Duodenal mucosa (tissue), 2 donors: Measurements from ENCODE around the gene ATG7.
"Not testable (repeated sequence)": the region's sequence is repeated elsewhere in the genome, so short reads cannot be mapped to it uniquely, and the experiment has no call there.

ENCODE experiments used
- H3K27ac ChIP-seq: one replicate; pipeline ENCODE4 v1.7.0; 2013; ENCODE audit warnings: low read depth, low read length
- H3K27me3 ChIP-seq, 2 donors: one replicate each; pipeline ENCODE4 v1.7.0; 2013; ENCODE audit warnings: low read length in 2 of 2, control low read depth in 1 of 2; ENCODE audit not compliant: insufficient read depth in 2 of 2, control insufficient read depth in 1 of 2
- H3K36me3 ChIP-seq, 2 donors: one replicate each; pipeline ENCODE4 v1.7.0; 2013; ENCODE audit warnings: low read length in 2 of 2, control low read depth in 1 of 2; ENCODE audit not compliant: insufficient read depth in 2 of 2, control insufficient read depth in 1 of 2
- H3K4me1 ChIP-seq, 2 donors: one replicate each; pipeline ENCODE4 v1.7.0; 2013; ENCODE audit warnings: low read length in 2 of 2, control low read depth in 1 of 2; ENCODE audit not compliant: insufficient read depth in 2 of 2, control insufficient read depth in 1 of 2
- H3K4me3 ChIP-seq, 2 donors: one replicate each; pipeline ENCODE4 v1.7.0; 2013; ENCODE audit warnings: low read length in 2 of 2, low read depth in 1 of 2
- H3K9ac ChIP-seq, 2 donors: one replicate each; pipeline ENCODE4 v1.7.0; 2013; ENCODE audit warnings: low read length in 2 of 2, low read depth in 1 of 2
- H3K9me3 ChIP-seq, 2 donors: one replicate each; pipeline ENCODE4 v1.7.0; 2013; ENCODE audit warnings: low read length in 2 of 2, control low read depth in 1 of 2; ENCODE audit not compliant: control insufficient read depth in 1 of 2

ATG7 gene

GRCh38 chr3:11435440-11436165 is 163.4 kb downstream of the ATG7 start:
- no peaks in the 10 kb centered on the region for H3K9me3 ChIP-seq
- no peaks in the 10 kb centered on the region for H3K36me3 ChIP-seq
- H3K9ac ChIP-seq = no peak overlapping the region
- H3K4me1 ChIP-seq = peaks cover 9 to 10% of the 10 kb centered on the region in 2 donors
- no peaks in the 10 kb centered on the region for H3K27me3 ChIP-seq
- no peak overlapping the region for H3K27ac ChIP-seq
- no peak overlapping the region for H3K4me3 ChIP-seq

DNA sequence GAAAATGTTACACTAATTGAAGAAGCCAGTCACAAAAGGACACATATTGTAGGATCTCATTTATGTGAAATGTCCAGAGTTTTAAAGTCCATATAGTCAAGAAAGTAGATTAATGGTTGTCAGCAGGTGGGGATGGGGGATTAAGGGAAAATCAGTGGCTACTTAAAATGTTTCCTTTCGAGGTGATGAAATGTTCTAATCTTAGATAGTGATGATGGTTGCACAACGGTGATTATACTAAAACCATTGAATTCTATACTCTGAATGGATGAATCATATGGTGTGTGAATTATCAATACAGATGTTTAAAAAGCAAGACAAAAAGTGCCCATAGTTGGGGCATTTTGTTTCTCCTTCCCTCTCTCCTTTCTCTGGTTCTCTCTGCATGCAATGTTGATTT is 164.6 kb downstream of the ATG7 start:
- H3K4me1 ChIP-seq = peaks cover 9 to 10% of the 10 kb centered on the region in 2 donors
- no peaks in the 10 kb centered on the region for H3K27me3 ChIP-seq
- H3K9me3 ChIP-seq = no peaks in the 10 kb centered on the region
- no peak overlapping the region for H3K9ac ChIP-seq
- H3K4me3 ChIP-seq = no peak overlapping the region
- no peak overlapping the region for H3K27ac ChIP-seq
- no peaks in the 10 kb centered on the region for H3K36me3 ChIP-seq

GRCh38 chr3:11437506-11437905 is 165.3 kb downstream of the ATG7 start:
- Histone ChIP-seq H3K27ac (no peak overlapping the region), H3K4me3 (no peak overlapping the region), H3K36me3 (no peaks in the 10 kb centered on the region), H3K9me3 (no peaks in the 10 kb centered on the region), H3K4me1 (peaks cover 9 to 10% of the 10 kb centered on the region in 2 donors), H3K27me3 (no peaks in the 10 kb centered on the region), H3K9ac (no peak overlapping the region)

DNA sequence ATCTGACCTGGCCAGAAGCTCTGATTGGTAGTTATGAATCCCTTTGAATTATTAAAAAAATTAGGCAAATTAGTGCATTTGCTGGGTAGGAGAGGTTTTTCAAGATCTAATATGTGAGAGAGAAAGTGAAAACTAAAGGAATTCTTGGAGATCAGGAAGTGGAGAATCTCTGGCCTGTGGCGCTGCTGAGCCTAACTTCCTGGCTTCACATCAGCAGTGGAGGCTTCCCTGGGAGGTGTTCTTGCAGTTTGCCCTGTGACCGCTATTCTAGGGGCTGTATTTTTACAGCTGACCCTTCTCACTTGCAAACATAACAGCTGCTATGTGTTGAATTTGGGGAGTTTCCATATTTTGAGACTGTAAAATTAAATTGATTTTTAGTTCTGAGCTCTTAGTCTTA is 166.4 kb downstream of the ATG7 start:
- no peaks in the 10 kb centered on the region for H3K9me3 ChIP-seq
- no peak overlapping the region for H3K27ac ChIP-seq
- no peaks in the 10 kb centered on the region for H3K27me3 ChIP-seq
- no peak overlapping the region for H3K9ac ChIP-seq
- H3K36me3 ChIP-seq = no peaks in the 10 kb centered on the region
- H3K4me3 ChIP-seq = no peak overlapping the region
- H3K4me1 ChIP-seq = peaks cover 6 to 7% of the 10 kb centered on the region in 2 donors

GRCh38 chr3:11441346-11441745 is 169.1 kb downstream of the ATG7 start:
- H3K9ac ChIP-seq, H3K4me1 ChIP-seq, H3K27me3 ChIP-seq, H3K4me3 ChIP-seq, H3K36me3 ChIP-seq, H3K9me3 ChIP-seq, H3K27ac ChIP-seq: not testable (repeated sequence)

DNA sequence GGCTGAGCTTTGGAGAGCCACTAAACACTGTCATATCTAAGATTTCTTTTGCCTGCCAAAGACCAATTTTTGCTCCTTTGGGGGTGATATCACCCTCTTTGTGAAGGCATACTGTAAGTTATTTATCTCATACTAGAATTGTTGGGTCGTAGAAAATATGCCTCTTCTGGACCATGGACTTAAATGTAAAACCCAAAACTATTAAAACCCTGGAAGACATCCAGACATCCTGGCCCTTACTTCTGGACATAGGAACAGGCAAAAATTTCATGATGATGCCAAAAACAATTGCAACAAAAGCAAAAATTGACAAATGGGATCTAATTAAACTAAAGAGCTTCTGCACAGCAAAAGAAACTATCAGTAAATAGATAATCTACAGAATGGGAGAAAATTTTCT is 172.2 kb downstream of the ATG7 start:
- Histone ChIP-seq H3K4me1 (no peaks in the 10 kb centered on the region), H3K9me3 (no peaks in the 10 kb centered on the region), H3K27me3 (no peaks in the 10 kb centered on the region), H3K4me3 (no peak overlapping the region), H3K9ac (no peak overlapping the region), H3K27ac (no peak overlapping the region), H3K36me3 (no peaks in the 10 kb centered on the region)

DNA sequence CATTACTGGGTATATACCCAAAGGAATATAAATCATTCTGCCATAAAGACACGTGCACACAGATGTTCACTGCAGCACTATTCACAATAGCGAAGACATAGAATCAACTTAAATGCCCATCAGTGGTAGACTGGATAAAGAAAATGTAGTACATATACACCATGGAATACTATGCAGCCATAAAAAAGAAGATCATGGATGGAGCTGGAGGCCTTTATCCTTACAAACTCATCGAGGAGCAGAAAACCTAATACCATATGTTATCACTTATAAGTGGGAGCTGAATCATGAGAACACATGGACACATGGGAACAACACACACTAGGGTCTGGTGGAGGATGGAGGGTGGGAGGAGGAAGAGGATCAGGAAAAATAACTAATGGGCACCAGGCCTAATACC is 173.0 kb downstream of the ATG7 start:
- not testable (repeated sequence) for H3K4me3 ChIP-seq, H3K27me3 ChIP-seq, H3K4me1 ChIP-seq, H3K9ac ChIP-seq, H3K27ac ChIP-seq, H3K9me3 ChIP-seq, H3K36me3 ChIP-seq

GRCh38 chr3:11445883-11446282 is 173.7 kb downstream of the ATG7 start:
- Histone ChIP-seq H3K36me3 (no peaks in the 10 kb centered on the region), H3K9me3 (no peaks in the 10 kb centered on the region), H3K4me1 (no peaks in the 10 kb centered on the region), H3K27me3 (no peaks in the 10 kb centered on the region), H3K4me3 (no peak overlapping the region), H3K9ac (no peak overlapping the region), H3K27ac (no peak overlapping the region)

DNA sequence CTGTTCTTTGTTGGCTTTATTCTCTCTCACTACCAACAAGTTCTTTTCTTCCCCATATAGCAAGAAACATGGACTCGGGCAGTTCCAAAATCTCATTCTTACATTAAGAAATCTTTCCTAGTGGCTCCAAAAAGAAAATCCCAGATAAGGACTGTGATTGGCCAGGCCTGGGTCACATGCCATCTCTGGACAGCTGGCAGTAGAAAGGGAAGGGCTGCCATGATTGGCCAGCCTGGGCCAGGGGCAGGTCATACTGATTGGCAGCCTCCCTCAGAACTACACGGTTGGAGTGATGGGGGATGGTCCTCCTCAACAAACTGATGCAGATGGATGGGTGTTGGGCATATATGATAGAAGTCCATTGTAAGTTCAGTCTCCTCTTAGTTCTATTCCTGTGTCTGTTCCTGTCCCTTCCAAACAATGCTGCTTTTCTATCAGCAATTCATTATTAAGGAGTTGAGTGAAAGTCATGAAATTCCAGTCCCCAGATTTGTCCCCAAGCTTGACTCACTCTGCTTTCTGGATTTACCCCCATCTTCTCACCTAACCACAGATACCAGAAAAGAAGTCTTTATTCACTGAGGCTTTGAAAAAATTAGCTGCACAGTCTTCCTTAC is 175.5 kb downstream of the ATG7 start:
- no peak overlapping the region for H3K27ac ChIP-seq
- H3K4me1 ChIP-seq = no peaks in the 10 kb centered on the region
- no peaks in the 10 kb centered on the region for H3K36me3 ChIP-seq
- H3K9me3 ChIP-seq = no peaks in the 10 kb centered on the region
- no peaks in the 10 kb centered on the region for H3K27me3 ChIP-seq
- H3K9ac ChIP-seq = no peak overlapping the region
- no peak overlapping the region for H3K4me3 ChIP-seq

DNA sequence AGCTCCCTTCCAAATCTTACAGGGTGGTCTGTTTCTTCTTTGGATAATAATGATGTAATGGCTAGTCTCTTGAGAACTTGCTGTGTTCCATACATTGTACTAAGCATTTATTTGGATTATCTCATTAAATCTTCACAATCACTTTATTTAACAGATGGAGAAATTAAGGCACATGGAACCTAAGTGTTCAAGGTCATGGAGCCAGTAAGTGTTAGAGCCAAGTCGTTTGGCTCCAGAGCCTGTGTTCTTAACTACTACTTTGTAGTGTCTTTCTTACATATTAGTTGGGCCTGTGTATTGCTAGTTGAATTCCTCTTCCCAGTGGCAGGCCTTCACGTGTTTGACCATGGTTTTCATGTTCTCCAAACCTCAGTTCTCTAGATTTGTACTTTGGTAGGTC is 177.8 kb downstream of the ATG7 start:
- Histone ChIP-seq H3K9ac (no peak overlapping the region), H3K4me1 (no peaks in the 10 kb centered on the region), H3K27ac (no peak overlapping the region), H3K9me3 (no peaks in the 10 kb centered on the region), H3K27me3 (no peaks in the 10 kb centered on the region), H3K4me3 (no peak overlapping the region), H3K36me3 (no peaks in the 10 kb centered on the region)
